HepG2 (cell line): Measurements from ENCODE around the gene SFXN5. TPM values are rescaled to one million over a fixed set of nuclear protein-coding genes. Genes with fewer than 3 reads are reported as not detected.

Experiments used
- BRCA1 ChIP-seq: sonication (generic); formaldehyde crosslinking; IDR thresholded peaks from 2 replicates; pipeline ENCODE4 v1.4.0; 2020; ENCODE audit warnings: missing genetic modification reagents
- HMG20B ChIP-seq: conservative IDR thresholded peaks from 2 replicates; pipeline ENCODE4 v1.6.1; 2016; ENCODE audit warnings: missing genetic modification reagents, missing compliant biosample characterization
- KDM4B ChIP-seq: sonication (generic); formaldehyde crosslinking; IDR thresholded peaks from 2 replicates; pipeline ENCODE4 v1.4.0; 2020; ENCODE audit warnings: missing genetic modification reagents
- LCORL ChIP-seq, 2 experiments: fragments of 450-650 bp in 1 of 2; sonication (generic) in 1 of 2; formaldehyde crosslinking in 1 of 2; IDR thresholded peaks; 2 replicates each; pipeline versions ENCODE4 v1.5.0 to v1.6.1; 2017 to 2020; ENCODE audit warnings: antibody characterized with exemption in 1 of 2, missing genetic modification reagents in 1 of 2
- PHB2 ChIP-seq: fragments of 450-650 bp; IDR thresholded peaks from 2 replicates; pipeline ENCODE4 v1.6.1; 2018; ENCODE audit not compliant: partially characterized antibody
- RCOR2 ChIP-seq: IDR thresholded peaks from 2 replicates; pipeline ENCODE4 v1.6.1; 2016; ENCODE audit warnings: missing biosample characterization, missing genetic modification reagents
- TBX3 ChIP-seq: fragments of 450-650 bp; IDR thresholded peaks from 2 replicates; pipeline ENCODE4 v1.6.1; 2017; ENCODE audit warnings: antibody characterized with exemption, mild to moderate bottlenecking, inconsistent platforms, borderline replicate concordance
- TP53 ChIP-seq: sonication (generic); formaldehyde crosslinking; conservative IDR thresholded peaks from 2 replicates; pipeline ENCODE4 v1.4.0; 2020; ENCODE audit warnings: missing genetic modification reagents
- U2AF1 ChIP-seq: fragments of 200-400 bp; formaldehyde crosslinking; optimal IDR thresholded peaks from 2 replicates; pipeline ENCODE3; 2017; ENCODE audit warnings: mild to moderate bottlenecking, low read depth, low read length
- ZC3H4 ChIP-seq: sonication (generic); formaldehyde crosslinking; IDR thresholded peaks from 2 replicates; pipeline ENCODE4 v1.4.0; 2020; ENCODE audit warnings: missing genetic modification reagents, borderline replicate concordance
- ZNF224 ChIP-seq: sonication (generic); formaldehyde crosslinking; IDR thresholded peaks from 2 replicates; pipeline ENCODE4 v1.5.0; 2020; ENCODE audit warnings: mild to moderate bottlenecking, missing genetic modification reagents
- ZSCAN22 ChIP-seq: sonication (generic); formaldehyde crosslinking; IDR thresholded peaks from 2 replicates; pipeline ENCODE4 v1.4.0; 2020; ENCODE audit warnings: mild to moderate bottlenecking, missing genetic modification reagents
- ZSCAN25 ChIP-seq: sonication (generic); formaldehyde crosslinking; IDR thresholded peaks from 2 replicates; pipeline ENCODE4 v1.8.0; 2022; ENCODE audit warnings: mild to moderate bottlenecking, missing genetic modification reagents
- polyA plus RNA-seq, 8 experiments: library from polyadenylated mRNA; depleted of rRNA in 3 of 8; stranded (reverse) in 7 of 8; unstranded in 1 of 8; fragments of >200 nt; fragmentation: Illumina TruSeq in 4 of 8; extraction: Trizol in 4 of 8; gene quantifications; 2 replicates each; pipeline versions ENCODE4 v1.2.1 to v1.2.3, GENCODE V29; 2011 to 2016; ENCODE audit warnings: low read depth in 4 of 8, missing spikeins in 1 of 8, mixed read lengths in 1 of 8; ENCODE audit not compliant: insufficient read depth in 1 of 8
- total RNA-seq, 5 experiments: library from RNA; depleted of rRNA; stranded (reverse); fragments of >200 nt; fragmentation: Illumina TruSeq; extraction: Trizol; gene quantifications; 2 replicates each; pipeline ENCODE4 v1.2.3, GENCODE V29; 2016; ENCODE audit warnings: low read depth in 1 of 5
- TF ChIP-seq, protein P1 (sequence below): sonication (generic); formaldehyde crosslinking; IDR thresholded peaks from 2 replicates; pipeline ENCODE4 v1.8.0; 2022; ENCODE audit warnings: missing genetic modification reagents, mild to moderate bottlenecking, inconsistent platforms, borderline replicate concordance
- TF ChIP-seq, protein P2 (sequence below): sonication (generic); formaldehyde crosslinking; IDR thresholded peaks from 2 replicates; pipeline ENCODE4 v1.4.0; 2020; ENCODE audit warnings: mild to moderate bottlenecking, missing genetic modification reagents
- TF ChIP-seq, protein P3 (sequence below): sonication (generic); formaldehyde crosslinking; IDR thresholded peaks from 2 replicates; pipeline ENCODE4 v1.4.0; 2020; ENCODE audit warnings: mild to moderate bottlenecking, low read depth, missing genetic modification reagents
- TF ChIP-seq, protein P4 (sequence below): sonication (generic); formaldehyde crosslinking; IDR thresholded peaks from 2 replicates; pipeline ENCODE4 v1.4.0; 2020; ENCODE audit warnings: missing genetic modification reagents

The SFXN5 gene
- total and polyA plus RNA-seq, 2 of the 13 experiments (the other 11 are each of a cell fraction or from before 2014, with no cell fraction given) = 34.9 to 37.4 TPM

DNA sequence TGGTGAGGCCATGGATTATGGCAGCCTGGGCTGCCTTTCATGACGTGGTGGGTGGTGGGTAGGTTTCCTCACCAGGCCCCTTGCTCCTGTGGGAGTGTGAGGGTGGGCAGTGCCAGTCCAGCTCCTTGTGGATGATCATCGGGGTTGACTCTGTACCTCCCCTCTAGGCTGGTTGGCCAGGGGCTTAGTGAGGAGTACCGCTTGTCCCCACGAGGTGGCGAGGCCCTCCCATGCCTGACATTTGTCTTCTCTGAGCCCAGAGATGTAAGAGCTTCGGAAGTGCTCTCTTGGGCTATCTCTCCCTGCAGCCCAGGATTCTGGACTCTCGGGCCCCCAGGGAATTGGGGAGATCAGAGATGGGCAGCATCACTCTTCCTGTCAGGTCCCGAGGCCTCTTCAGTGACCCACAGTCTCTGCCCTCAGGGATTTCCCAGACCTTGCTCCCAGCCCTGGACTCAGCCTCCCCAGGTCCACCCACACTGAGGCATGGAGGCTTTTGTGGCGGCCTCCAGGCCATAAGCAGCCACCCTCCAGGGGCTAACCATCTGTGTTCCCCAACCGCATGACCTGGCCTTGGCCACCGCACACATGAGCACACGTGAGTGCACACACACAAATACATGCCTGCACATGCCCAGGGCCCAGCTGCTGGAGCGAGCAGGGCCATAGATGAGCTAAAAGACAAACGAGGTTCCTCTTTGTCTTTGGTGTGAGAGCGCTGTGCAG lies 177.8 kb downstream of the SFXN5 start (continued):
- TF ChIP-seq U2AF1 (no peak), TP53 (CRISPR knock-in tag) (no peak), PHB2 (no peak), RCOR2 (CRISPR knock-in tag) (no peak), ZC3H4 (no peak), ZSCAN25 (CRISPR knock-in tag) (0 out of 2 replicates have a peak, but pooled peaks have one; percentile 35), KDM4B (CRISPR knock-in tag) (no peak), BRCA1 (CRISPR knock-in tag) (no peak), LCORL (IDR thresholded peaks at IDR 0.05) (no peak), LCORL (CRISPR knock-in tag; IDR thresholded peaks at IDR 0.05) (peak; percentile 65; the same call in 1 of the 2 replicates), HMG20B (CRISPR knock-in tag) (no peak), ZNF224 (CRISPR knock-in tag) (no peak), TBX3 (no peak), ZSCAN22 (CRISPR knock-in tag) (no peak)
- TF ChIP-seq, protein P1, sequence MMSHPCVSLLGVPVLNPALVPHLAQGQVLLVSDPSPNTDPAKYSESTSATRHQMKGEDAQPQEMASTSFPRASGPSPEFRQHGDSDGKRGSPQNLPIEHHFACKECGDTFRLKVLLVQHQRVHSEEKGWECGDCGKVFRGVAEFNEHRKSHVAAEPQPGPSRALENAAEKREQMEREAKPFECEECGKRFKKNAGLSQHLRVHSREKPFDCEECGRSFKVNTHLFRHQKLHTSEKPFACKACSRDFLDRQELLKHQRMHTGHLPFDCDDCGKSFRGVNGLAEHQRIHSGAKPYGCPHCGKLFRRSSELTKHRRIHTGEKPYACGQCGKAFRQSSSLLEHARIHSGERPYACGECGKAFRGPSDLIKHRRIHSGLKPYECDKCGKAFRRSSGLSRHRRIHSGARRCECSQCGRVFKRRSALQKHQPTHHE (CRISPR knock-in tag) = no peak
- TF ChIP-seq, protein P2, sequence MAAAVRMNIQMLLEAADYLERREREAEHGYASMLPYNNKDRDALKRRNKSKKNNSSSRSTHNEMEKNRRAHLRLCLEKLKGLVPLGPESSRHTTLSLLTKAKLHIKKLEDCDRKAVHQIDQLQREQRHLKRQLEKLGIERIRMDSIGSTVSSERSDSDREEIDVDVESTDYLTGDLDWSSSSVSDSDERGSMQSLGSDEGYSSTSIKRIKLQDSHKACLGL (CRISPR knock-in tag) = peak; percentile 45; the same call in 1 of the 2 replicates
- TF ChIP-seq, protein P3, sequence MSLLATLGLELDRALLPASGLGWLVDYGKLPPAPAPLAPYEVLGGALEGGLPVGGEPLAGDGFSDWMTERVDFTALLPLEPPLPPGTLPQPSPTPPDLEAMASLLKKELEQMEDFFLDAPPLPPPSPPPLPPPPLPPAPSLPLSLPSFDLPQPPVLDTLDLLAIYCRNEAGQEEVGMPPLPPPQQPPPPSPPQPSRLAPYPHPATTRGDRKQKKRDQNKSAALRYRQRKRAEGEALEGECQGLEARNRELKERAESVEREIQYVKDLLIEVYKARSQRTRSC (CRISPR knock-in tag) = no peak
- TF ChIP-seq, protein P4, sequence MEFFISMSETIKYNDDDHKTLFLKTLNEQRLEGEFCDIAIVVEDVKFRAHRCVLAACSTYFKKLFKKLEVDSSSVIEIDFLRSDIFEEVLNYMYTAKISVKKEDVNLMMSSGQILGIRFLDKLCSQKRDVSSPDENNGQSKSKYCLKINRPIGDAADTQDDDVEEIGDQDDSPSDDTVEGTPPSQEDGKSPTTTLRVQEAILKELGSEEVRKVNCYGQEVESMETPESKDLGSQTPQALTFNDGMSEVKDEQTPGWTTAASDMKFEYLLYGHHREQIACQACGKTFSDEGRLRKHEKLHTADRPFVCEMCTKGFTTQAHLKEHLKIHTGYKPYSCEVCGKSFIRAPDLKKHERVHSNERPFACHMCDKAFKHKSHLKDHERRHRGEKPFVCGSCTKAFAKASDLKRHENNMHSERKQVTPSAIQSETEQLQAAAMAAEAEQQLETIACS (CRISPR knock-in tag) = no peak
